GM21390 (cell line): ENCODE data around the gene LRRN2.

Experiments used
- ATAC-seq: cut with Tn5 transposase; IDR thresholded peaks from one replicate; pipeline ENCODE4 v1.9.1; 2021; ENCODE audit not compliant: unreplicated experiment

The LRRN2 gene

GRCh38 chr1:204663644-204664383 is 21.7 kb downstream of the LRRN2 start:
- no peak for ATAC-seq

- ATAC-seq: no peak
These were observed 23.0 kb downstream of the LRRN2 start for GRCh38 chr1:204662530-204662929.

GRCh38 chr1:204660509-204660908 is 25.0 kb downstream of the LRRN2 start:
- no peak for ATAC-seq

- ATAC-seq: no peak
These were observed 26.5 kb downstream of the LRRN2 start for GRCh38 chr1:204659056-204659455.

GRCh38 chr1:204658295-204658694 is 27.2 kb downstream of the LRRN2 start:
- no peak for ATAC-seq

GRCh38 chr1:204653590-204654340 is 31.8 kb downstream of the LRRN2 start:
- ATAC-seq: no peak

- no peak for ATAC-seq
These were observed 33.0 kb downstream of the LRRN2 start for GRCh38 chr1:204652497-204652896.

- ATAC-seq: no peak
These were observed 33.6 kb downstream of the LRRN2 start for GRCh38 chr1:204651843-204652421.

GRCh38 chr1:204650911-204651570 is 34.5 kb downstream of the LRRN2 start:
- ATAC-seq: no peak

- ATAC-seq: no peak
These were observed 35.6 kb downstream of the LRRN2 start for GRCh38 chr1:204649721-204650521.

- no peak for ATAC-seq
These were observed 37.0 kb downstream of the LRRN2 start for GRCh38 chr1:204648576-204648975.

GRCh38 chr1:204647805-204648153 is 37.8 kb downstream of the LRRN2 start:
- no peak for ATAC-seq

GRCh38 chr1:204647114-204647804 is 38.3 kb downstream of the LRRN2 start:
- ATAC-seq: no peak

GRCh38 chr1:204645666-204646065 is 39.9 kb downstream of the LRRN2 start:
- no peak for ATAC-seq

- no peak for ATAC-seq
These were observed 40.3 kb downstream of the LRRN2 start for GRCh38 chr1:204645251-204645650.

GRCh38 chr1:204643503-204643902 is 42.0 kb downstream of the LRRN2 start:
- ATAC-seq: no peak

GRCh38 chr1:204641936-204642335 is 43.6 kb downstream of the LRRN2 start:
- ATAC-seq: no peak

GRCh38 chr1:204641455-204641854 is 44.1 kb downstream of the LRRN2 start:
- no peak for ATAC-seq

GRCh38 chr1:204640578-204640977 is 45.0 kb downstream of the LRRN2 start:
- no peak for ATAC-seq

- ATAC-seq: no peak
These were observed 51.2 kb downstream of the LRRN2 start for GRCh38 chr1:204634260-204634910.
